Stimulated activated CD8-positive, alpha-beta memory T cell treated with anti-CD3 and anti-CD28 coated beads, Interleukin-15, amount 100 ng/mL, for 24 hours (primary cell): Measurements from ENCODE around the gene USP17L26.
"Not testable (repeated sequence)": the region's sequence is repeated elsewhere in the genome, so short reads cannot be mapped to it uniquely, and the experiment has no call there.

Source experiments
- DNase-seq: peaks from one replicate; pipeline ENCODE4 v3.0.0-alpha.2; 2020; ENCODE audit warnings: low read depth

The USP17L26 gene

GRCh38 chr4:9334358-9334757 lies at the start of gene USP17L26:
Gene USP17L26 (plus strand): TSS chr4:9334658. CDS start chr4:9334658, 0 bp downstream.
- not testable (repeated sequence) for DNase-seq

- not testable (repeated sequence) for DNase-seq
These were observed 10.3 kb upstream of the USP17L26 start for GRCh38 chr4:9324191-9324590.

- not testable (repeated sequence) for DNase-seq
These were observed 9.6 kb upstream of the USP17L26 start, which contains the start of gene USP17L24 for GRCh38 chr4:9324865-9325264. Gene USP17L24 (plus strand): TSS chr4:9325165. CDS start chr4:9325165, 0 bp downstream.

- DNase-seq, result not testable (repeated sequence)
These were observed 4.8 kb upstream of the USP17L26 start, which contains the start of gene USP17L25 for GRCh38 chr4:9329611-9330010. Gene USP17L25 (plus strand): TSS chr4:9329911. CDS start chr4:9329911, 0 bp downstream.

GRCh38 chr4:9339103-9339502 lies 4.6 kb downstream of the USP17L26 start, which contains the start of gene USP17L5:
Gene USP17L5 (plus strand): TSS chr4:9339403. CDS start chr4:9339403, 0 bp downstream.
- DNase-seq, result not testable (repeated sequence)

- DNase-seq, result not testable (repeated sequence)
These were observed 9.4 kb downstream of the USP17L26 start, which contains the start of gene USP17L27 for GRCh38 chr4:9343848-9344247. Gene USP17L27 (plus strand): TSS chr4:9344148. CDS start chr4:9344148, 0 bp downstream.

GRCh38 chr4:9348593-9348992 lies 14.1 kb downstream of the USP17L26 start, which contains the start of gene USP17L28:
Gene USP17L28 (plus strand): TSS chr4:9348893. CDS start chr4:9348893, 0 bp downstream.
- not testable (repeated sequence) for DNase-seq

- DNase-seq, result not testable (repeated sequence)
These were observed 16.4 kb downstream of the USP17L26 start for GRCh38 chr4:9350866-9351265.

- DNase-seq, result not testable (repeated sequence)
These were observed 18.9 kb downstream of the USP17L26 start, which contains the start of gene USP17L29 for GRCh38 chr4:9353338-9353737. Gene USP17L29 (plus strand): TSS chr4:9353638. CDS start chr4:9353638, 0 bp downstream.

- not testable (repeated sequence) for DNase-seq
These were observed 28.4 kb downstream of the USP17L26 start, which contains the start of gene USP17L30 for GRCh38 chr4:9362829-9363228. Gene USP17L30 (plus strand): TSS chr4:9363129. CDS start chr4:9363129, 0 bp downstream.

GRCh38 chr4:9379881-9380280 lies 45.4 kb downstream of the USP17L26 start:
- not testable (repeated sequence) for DNase-seq

- peak; percentile 12 for DNase-seq
These were observed 46.6 kb downstream of the USP17L26 start for GRCh38 chr4:9381012-9381534.

GRCh38 chr4:9384126-9384525 lies 49.7 kb downstream of the USP17L26 start:
- DNase-seq, result no peak
